Measurements from ENCODE around the gene BSG.

BSG gene

GRCh38 chr19:572140-572742 is at the start of gene BSG:
BSG (plus strand) TSS chr19:572596; CDS start chr19:572635, 39 bp downstream.
- DNase-seq (ENCODE audit: low read depth), result peak; percentile 98

GRCh38 chr19:522726-523125 is 49.7 kb upstream of the BSG start:
- no peak for DNase-seq (ENCODE audit: low read depth)

- no peak for DNase-seq (ENCODE audit: low read depth)
These were observed 48.2 kb upstream of the BSG start for GRCh38 chr19:524062-524674.

GRCh38 chr19:525029-525428 is 47.4 kb upstream of the BSG start:
- DNase-seq (ENCODE audit: low read depth), result no peak

- no peak for DNase-seq (ENCODE audit: low read depth)
These were observed 46.5 kb upstream of the BSG start for GRCh38 chr19:525857-526419.

- DNase-seq (ENCODE audit: low read depth), result no peak
These were observed 42.0 kb upstream of the BSG start for GRCh38 chr19:530134-531008.

- peak; percentile 88 for DNase-seq (ENCODE audit: low read depth)
These were observed 41.2 kb upstream of the BSG start for GRCh38 chr19:531009-531752.

- no peak for DNase-seq (ENCODE audit: low read depth)
These were observed 40.4 kb upstream of the BSG start, which contains the start of gene CDC34 for GRCh38 chr19:531753-532560. CDC34 (plus strand) TSS chr19:531760; CDS start chr19:531932, 172 bp downstream.

GRCh38 chr19:532561-533363 is 39.6 kb upstream of the BSG start:
- DNase-seq (ENCODE audit: low read depth), result no peak

GRCh38 chr19:533364-534058 is 38.9 kb upstream of the BSG start:
- DNase-seq (ENCODE audit: low read depth), result no peak

GRCh38 chr19:534088-534487 is 38.3 kb upstream of the BSG start:
- DNase-seq (ENCODE audit: low read depth), result no peak

- DNase-seq (ENCODE audit: low read depth), result no peak
These were observed 37.2 kb upstream of the BSG start for GRCh38 chr19:535017-535835.

- DNase-seq (ENCODE audit: low read depth), result no peak
These were observed 36.1 kb upstream of the BSG start for GRCh38 chr19:536031-536880.

GRCh38 chr19:536881-537404 is 35.5 kb upstream of the BSG start:
- no peak for DNase-seq (ENCODE audit: low read depth)

- no peak for DNase-seq (ENCODE audit: low read depth)
These were observed 33.6 kb upstream of the BSG start for GRCh38 chr19:538641-539428.

- no peak for DNase-seq (ENCODE audit: low read depth)
These were observed 32.9 kb upstream of the BSG start for GRCh38 chr19:539429-540030.

Measured in activated T-cell treated with anti-CD3 and anti-CD28 coated beads for 24 hours (primary cell).